ENCODE data around the gene ANKRD16.
"Not testable (repeated sequence)": the region's sequence is repeated elsewhere in the genome, so short reads cannot be mapped to it uniquely, and the experiment has no call there.

DNA sequence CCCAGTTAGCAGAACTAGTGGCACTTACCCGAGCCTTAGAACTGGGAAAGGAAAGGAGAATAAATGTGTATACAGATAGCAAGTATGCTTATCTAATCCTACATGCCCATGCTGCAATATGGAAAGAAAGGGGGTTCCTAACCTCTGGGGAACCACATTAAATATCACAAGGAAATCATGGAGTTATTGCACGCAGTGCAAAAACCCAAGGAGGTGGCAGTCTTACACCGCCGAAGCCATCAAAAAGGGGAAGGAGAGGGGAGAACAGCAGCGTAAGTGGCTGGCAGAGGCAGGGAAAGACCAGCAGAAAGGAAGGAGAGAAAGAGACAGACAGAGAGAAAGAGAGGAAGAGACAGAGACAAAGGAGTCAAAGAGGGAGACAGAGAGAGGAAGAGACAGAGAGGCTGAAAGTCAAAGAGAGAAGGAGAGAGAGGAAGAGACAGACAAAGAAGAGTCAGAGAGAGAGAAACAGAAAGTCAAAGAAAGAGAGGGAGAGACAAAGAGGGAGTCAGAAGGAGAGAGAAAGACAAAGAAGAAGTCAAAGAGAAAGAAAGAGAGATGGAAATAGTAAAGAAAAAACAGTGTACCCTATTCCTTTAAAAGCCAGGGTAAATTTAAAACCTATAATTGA, 23.1 kb downstream of the ANKRD16 start:
- TF ChIP-seq, protein P1, sequence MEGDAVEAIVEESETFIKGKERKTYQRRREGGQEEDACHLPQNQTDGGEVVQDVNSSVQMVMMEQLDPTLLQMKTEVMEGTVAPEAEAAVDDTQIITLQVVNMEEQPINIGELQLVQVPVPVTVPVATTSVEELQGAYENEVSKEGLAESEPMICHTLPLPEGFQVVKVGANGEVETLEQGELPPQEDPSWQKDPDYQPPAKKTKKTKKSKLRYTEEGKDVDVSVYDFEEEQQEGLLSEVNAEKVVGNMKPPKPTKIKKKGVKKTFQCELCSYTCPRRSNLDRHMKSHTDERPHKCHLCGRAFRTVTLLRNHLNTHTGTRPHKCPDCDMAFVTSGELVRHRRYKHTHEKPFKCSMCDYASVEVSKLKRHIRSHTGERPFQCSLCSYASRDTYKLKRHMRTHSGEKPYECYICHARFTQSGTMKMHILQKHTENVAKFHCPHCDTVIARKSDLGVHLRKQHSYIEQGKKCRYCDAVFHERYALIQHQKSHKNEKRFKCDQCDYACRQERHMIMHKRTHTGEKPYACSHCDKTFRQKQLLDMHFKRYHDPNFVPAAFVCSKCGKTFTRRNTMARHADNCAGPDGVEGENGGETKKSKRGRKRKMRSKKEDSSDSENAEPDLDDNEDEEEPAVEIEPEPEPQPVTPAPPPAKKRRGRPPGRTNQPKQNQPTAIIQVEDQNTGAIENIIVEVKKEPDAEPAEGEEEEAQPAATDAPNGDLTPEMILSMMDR (IDR thresholded peaks at IDR 0.05) = not testable (repeated sequence)
- TF ChIP-seq NR1H2 (CRISPR knock-in tag; IDR thresholded peaks at IDR 0.05); MAX (CRISPR knock-in tag; IDR thresholded peaks at IDR 0.05); ETV6 (CRISPR knock-in tag; IDR thresholded peaks at IDR 0.05); ESRRA (CRISPR knock-in tag; IDR thresholded peaks at IDR 0.05; ENCODE audit: borderline replicate concordance): not testable (repeated sequence)
- TF ChIP-seq, protein P2, sequence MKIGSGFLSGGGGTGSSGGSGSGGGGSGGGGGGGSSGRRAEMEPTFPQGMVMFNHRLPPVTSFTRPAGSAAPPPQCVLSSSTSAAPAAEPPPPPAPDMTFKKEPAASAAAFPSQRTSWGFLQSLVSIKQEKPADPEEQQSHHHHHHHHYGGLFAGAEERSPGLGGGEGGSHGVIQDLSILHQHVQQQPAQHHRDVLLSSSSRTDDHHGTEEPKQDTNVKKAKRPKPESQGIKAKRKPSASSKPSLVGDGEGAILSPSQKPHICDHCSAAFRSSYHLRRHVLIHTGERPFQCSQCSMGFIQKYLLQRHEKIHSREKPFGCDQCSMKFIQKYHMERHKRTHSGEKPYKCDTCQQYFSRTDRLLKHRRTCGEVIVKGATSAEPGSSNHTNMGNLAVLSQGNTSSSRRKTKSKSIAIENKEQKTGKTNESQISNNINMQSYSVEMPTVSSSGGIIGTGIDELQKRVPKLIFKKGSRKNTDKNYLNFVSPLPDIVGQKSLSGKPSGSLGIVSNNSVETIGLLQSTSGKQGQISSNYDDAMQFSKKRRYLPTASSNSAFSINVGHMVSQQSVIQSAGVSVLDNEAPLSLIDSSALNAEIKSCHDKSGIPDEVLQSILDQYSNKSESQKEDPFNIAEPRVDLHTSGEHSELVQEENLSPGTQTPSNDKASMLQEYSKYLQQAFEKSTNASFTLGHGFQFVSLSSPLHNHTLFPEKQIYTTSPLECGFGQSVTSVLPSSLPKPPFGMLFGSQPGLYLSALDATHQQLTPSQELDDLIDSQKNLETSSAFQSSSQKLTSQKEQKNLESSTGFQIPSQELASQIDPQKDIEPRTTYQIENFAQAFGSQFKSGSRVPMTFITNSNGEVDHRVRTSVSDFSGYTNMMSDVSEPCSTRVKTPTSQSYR (CRISPR knock-in tag; IDR thresholded peaks at IDR 0.05) = not testable (repeated sequence)
- TF ChIP-seq, protein P3, sequence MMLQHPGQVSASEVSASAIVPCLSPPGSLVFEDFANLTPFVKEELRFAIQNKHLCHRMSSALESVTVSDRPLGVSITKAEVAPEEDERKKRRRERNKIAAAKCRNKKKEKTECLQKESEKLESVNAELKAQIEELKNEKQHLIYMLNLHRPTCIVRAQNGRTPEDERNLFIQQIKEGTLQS (CRISPR knock-in tag; conservative IDR thresholded peaks at IDR 0.05) = not testable (repeated sequence)

Measured in WTC11 (cell line).